GM19193 (cell line): Measurements from ENCODE around the gene DLX6.

ENCODE experiments used
- POLR2A ChIP-seq: IDR thresholded peaks from 4 replicates; pipeline ENCODE4 v1.6.1; 2011; ENCODE audit not compliant: insufficient read depth, insufficient read length; ENCODE audit errors: extremely low read depth

DLX6 gene

GRCh38 chr7:97020996-97021746 is 15.8 kb downstream of the DLX6 start:
- TF ChIP-seq POLR2A: no peak

GRCh38 chr7:97021747-97022490 is 16.6 kb downstream of the DLX6 start:
- TF ChIP-seq POLR2A: no peak

GRCh38 chr7:97022491-97023306 is 17.3 kb downstream of the DLX6 start:
- TF ChIP-seq POLR2A: no peak

GRCh38 chr7:97024209-97025129 is 19.1 kb downstream of the DLX6 start, which contains the start of gene DLX5:
Gene DLX5, minus strand, starts transcription at chr7:97024831. Its CDS starts 208 bp downstream, at chr7:97024623.
- TF ChIP-seq POLR2A: no peak

- TF ChIP-seq POLR2A: no peak
Measured at GRCh38 chr7:97025130-97025499, 19.8 kb downstream of the DLX6 start.

GRCh38 chr7:97025983-97026714 is 20.8 kb downstream of the DLX6 start:
- TF ChIP-seq POLR2A: no peak

- TF ChIP-seq POLR2A: no peak
Measured at GRCh38 chr7:97026715-97027426, 21.5 kb downstream of the DLX6 start.

GRCh38 chr7:97027427-97028234 is 22.3 kb downstream of the DLX6 start:
- no peak for TF ChIP-seq POLR2A

GRCh38 chr7:97039374-97040065 is 34.2 kb downstream of the DLX6 start:
- no peak for TF ChIP-seq POLR2A

GRCh38 chr7:97043281-97043680 is 37.9 kb downstream of the DLX6 start:
- TF ChIP-seq POLR2A: no peak
